Femur (tissue), 1 donor: ENCODE measurements around the gene ISL2.

Source experiments
- DNase-seq: peaks from one replicate; pipeline ENCODE4 v3.0.0-alpha.2; 2017

Gene ISL2

DNA sequence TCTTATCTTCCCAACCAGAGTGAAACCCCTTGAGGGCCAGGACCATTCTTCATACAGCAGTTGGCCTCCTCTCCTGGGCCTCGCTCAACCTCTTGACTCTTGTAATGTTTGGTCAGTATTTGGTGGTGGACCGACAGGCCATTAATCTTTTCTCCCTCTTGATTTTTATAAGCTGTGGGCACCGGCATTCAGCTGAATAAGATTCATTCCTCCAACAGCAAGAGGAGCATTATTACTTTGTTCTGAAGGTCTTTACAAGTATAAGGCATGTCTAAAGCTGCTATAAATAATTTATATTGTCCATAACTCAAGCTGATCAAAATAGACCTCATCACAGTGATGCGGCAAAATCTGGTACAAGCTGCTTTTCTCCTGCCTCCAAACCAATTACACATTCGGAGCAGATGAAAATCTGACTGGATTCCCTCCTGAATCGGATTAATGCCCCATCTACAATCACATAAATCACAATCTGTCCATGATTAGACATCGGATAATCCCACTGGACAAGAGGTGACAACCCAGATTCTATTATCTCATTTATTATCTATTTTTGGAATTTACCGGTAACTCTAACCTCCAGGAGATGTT lies 8.4 kb upstream of the ISL2 start:
- no peak for DNase-seq

DNA sequence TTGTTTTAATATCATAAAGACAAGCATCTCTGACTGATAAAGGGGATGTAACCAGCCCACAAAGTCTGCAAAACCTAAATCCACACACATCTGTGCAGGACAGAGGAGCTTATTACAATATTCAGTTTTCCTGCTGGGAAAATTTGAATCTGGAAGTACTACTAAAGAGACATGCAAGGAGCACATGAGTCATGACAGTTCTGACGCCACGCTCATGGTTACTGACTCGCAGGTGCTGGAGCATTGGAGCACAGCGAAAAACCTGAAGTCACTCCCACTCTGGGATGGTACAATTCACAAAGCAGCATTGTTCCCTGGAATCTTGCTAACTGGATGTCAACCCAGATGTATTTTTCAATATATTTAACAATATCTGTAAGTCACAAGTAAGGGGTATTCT lies 7.6 kb upstream of the ISL2 start:
- DNase-seq: no peak

DNA sequence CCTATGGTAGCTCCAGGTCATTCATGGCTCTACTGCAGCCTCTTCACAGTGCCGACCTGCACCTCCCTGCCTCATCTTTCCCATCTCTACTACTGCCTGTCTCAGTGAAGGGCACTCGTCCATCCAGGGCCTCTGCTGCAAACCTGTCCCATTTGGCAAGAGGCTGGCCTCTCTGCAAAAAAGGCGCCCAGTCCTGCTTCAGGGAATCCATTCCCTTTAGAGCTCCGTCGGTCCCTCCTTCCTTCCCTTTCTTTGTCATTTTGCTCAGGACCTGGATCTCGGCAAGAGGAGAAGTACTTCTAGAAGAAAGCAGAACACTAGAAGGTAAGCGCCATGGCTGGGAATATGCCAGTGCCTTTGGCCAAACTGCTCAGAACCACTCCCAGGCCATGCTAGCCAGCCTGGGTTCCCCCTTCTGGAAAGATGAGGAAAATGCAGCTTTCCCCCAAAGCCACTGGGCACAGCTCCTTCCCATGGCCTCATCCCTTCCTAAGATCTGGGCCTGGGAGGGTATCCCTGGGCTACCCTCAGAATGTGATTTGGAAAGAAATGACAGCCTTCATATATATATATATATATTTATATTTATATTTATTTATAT lies 6.4 kb upstream of the ISL2 start:
- DNase-seq: no peak

DNA sequence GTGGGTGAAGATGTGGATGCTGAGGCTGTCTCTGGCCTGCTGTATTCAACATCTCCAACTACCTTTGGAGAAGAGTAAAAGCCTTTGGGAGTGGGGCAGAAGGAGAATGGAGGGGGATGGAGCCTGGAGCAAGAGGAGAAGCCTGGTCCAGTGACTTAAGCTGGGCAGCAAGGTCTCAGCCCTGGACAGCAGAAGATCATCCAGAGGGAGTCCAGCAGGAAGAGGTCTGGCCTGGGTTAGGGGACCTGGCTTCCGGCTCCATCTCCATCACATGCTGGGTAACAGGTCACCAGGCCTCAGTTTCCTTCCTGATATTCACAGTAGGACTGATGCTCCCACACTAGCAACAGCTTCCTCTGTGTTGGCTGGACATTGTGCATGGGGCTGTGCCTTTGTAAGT lies 3.8 kb upstream of the ISL2 start:
- DNase-seq: no peak

DNA sequence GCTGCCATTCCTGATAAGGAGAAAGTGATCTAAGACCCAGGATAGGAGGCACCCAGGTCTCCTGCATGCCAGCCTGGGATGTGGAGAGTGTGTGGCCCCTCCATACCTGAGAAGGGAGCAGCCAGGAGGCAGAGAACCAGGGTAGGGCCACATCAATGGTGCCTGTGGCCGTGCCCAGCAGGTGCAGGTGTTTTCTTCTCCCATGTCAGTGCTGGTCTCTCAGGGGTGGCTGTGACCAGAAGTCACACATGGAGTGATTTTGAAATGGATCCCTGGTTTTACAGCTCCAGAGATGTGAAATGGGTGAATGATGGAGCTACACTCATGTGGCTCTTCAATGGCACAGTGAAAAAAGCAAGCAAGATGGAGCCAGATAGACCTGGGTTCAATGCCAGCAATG lies 3.3 kb upstream of the ISL2 start:
- no peak for DNase-seq

DNA sequence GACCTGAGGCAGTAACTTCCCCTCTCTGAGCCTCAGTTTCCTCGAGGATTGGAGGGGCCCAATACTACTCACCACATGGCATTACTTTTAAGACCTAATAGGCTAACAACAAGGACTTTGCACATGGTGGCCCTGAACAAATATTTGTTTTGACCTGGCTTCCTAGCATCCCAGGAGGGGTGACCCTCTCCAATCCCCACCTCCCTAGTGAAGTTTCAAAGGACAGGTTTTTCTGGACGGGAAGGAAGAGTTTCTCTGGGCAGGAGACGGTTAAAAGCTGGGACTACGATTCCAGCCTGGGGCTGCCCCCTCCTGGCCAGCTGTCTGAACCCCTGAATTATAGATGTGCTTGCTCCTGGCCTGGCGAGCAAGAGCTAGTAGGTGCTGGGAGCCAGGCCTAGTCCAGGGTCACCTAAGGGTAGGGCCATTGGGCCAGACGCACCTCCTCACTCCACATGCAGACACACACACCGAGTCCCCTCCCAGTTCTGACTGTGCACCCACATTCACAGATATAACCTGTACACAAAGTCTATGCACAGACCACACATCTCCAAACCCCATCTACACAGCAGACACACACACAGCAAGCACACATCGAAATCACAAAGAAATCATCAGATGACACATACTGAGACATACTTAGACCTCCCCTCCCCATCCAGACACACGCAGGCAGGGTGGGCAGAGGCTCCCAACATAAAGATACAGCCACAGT lies 2.7 kb upstream of the ISL2 start:
- no peak for DNase-seq

DNA sequence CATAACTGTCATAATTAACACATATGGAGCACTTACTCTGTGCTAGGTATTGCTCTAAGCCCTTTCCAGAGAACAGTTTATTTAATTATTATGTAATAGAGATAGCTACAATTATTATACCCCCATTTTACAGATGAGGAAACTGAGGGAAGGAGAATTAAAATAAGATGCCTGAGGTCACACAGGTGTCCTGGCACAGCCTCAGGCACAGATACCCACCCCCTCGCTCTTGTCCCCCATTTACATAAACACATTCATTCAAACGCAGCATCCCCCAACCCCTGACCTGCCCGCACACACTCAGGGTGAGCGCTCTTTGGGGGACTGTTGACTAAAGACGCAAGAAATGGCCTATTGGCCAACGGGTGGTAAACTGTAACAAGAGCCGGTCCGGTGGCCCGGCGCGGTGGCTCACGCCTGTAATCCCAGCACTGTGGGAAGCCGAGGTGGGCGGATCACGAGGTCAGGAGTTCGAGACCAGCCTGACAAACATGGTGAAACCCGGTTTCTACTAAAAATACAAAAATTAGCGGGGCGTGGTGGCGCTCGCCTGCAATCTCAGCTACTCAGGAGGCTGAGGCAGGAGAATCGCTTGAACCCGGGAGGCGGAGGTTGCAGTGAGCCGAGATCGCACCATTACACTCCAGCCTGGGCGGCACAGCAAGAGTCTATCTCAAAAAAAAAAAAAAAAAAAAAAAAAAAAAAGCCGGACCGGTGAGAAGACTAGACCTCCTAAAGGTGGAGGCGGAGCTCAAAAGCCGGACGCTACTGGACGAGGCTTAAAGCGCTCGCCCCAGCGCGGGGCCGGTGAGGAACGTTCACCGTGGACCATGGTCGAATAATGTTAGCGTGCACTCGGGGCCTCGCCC lies 1.9 kb upstream of the ISL2 start:
- DNase-seq: no peak

DNA sequence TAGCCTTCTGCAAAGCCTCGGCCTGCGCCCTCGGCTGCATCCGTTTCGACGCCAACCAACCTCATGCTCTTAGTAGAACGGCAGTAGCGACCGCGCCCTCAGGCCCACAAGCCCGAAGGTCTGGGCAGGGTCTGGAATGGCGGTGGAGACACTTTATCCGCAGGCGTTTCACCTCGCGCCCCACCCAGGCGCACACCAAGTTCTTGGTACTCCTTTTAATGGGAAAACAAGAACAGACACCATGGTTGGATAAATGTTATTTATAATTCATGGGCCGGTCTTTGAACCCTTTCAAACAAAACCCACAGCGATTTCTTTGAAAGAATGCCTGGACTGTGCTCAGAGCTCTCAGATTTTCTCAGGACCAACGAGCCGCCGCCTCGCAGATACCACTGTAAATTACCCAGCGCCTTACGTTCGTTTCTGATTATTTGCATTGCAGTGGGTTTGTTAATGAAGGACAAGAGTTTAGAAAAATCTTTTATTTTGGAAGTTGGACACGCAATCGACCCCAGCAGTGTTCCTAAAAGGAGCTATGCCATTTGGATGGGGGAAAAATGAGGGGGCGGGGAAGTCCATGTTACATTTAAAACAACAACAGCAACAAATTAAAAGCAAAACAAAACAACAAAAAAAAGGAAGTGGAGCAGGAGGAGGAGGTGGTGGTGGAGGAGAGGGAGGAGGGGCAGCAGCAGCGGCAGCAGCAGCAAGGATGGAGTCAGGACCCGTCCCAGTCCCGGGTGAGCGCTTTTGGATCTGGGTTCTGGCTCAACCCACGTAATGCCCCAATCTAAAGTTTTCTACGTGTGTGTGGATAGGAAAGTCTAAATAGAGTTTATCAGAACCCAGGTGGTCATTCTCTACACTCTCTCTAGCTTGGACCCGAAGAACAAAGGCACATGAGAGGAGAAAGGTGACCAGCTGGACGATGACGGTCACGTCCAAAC lies 993 bp upstream of the ISL2 start:
- DNase-seq: no peak

DNA sequence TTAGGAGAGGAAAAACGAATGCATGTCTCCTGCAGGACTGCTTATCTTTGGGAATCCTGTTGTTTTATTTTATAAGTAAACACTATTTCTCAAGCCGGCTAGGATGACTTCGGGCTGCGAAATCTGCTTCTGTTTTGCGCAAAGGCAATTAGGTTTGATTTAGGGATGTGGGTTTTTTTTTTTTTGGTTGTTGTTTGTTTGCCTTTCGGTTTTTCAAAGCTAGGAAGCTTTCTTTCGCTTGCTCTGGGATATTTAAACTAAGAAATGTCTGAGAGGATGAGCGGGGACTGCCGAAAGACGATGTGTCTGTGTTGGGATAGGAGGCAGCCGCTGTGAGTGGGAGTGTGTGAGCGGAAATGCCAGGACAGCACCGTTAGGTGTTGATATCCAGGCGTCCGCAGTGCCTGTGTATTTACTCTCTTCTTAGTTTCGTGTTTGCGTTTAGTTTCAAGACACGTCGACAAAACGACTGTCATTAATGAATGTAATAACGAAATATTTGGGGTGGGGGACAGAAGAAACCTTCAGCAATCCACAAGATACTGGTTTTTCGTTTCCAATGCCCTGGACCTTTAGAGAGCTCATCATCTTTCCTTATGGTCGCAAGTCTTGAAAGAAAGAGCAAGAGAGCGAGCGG lies 604 bp downstream of the ISL2 start:
- no peak for DNase-seq

DNA sequence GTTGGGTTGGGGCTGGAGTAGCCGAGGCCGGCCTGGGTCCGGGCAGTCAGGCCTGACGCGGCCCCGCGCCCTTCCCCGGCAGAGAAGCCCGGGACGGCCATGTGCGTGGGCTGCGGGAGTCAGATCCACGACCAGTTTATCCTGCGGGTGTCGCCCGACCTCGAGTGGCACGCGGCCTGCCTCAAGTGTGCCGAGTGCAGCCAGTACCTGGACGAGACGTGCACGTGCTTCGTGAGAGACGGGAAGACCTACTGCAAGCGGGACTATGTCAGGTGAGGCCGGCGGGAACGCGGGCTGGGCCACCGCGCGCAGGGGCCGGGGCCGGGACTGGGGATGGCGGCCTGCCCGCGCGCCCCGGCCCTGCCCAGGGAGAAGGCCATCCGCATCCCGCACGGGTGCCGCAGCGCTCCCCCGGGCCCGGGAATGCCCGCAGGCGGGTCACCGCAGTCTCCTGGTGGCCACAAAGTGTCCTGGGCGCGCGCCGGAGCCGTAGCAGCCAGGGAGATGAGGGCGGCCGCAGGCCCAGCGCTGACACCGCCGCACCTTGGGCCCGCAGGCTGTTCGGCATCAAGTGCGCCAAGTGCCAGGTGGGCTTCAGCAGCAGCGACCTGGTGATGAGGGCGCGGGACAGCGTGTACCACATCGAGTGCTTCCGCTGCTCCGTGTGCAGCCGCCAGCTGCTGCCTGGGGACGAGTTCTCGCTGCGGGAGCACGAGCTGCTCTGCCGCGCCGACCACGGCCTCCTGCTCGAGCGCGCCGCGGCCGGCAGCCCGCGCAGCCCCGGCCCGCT lies 1.3 kb downstream of the ISL2 start:
- no peak for DNase-seq

DNA sequence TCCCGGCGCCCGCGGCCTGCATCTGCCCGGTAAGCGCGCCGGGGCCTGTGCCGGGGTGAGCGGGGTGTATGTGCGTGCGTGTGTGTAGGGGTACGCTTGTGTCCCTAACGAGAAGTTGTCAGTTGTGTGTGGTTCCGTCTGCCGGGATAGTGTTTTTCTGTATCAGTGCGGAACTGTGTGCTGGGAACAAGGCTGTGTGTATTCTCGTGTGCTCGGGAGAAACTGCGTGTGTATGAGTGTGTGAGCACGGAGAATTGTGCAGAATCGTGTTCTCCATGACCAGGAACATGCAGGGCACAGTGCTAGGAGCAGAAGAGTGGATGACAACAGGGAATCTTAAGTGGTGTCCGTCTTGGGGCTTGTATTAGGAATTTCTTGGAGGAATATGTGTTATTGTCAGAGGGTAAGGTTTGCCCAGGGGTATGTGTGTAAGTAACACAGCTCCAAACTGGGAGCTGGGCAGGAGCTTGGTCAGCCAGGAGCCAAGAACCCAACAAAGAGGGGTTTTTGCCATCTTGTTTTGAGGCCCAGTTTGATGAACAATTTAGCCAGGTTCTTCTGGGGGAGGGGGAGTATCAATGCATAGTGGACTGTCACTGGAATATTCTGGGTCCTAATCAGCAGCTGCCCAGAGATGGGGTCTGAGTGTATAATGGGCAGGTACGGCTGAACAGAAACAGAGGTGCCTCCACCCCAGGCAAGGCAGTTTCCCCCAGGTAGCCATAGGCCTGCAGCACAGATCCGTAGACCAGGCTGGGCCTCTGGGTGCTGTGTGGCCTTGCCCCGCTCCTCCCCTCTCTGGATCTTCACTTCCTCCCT lies 2.1 kb downstream of the ISL2 start:
- DNase-seq: no peak

DNA sequence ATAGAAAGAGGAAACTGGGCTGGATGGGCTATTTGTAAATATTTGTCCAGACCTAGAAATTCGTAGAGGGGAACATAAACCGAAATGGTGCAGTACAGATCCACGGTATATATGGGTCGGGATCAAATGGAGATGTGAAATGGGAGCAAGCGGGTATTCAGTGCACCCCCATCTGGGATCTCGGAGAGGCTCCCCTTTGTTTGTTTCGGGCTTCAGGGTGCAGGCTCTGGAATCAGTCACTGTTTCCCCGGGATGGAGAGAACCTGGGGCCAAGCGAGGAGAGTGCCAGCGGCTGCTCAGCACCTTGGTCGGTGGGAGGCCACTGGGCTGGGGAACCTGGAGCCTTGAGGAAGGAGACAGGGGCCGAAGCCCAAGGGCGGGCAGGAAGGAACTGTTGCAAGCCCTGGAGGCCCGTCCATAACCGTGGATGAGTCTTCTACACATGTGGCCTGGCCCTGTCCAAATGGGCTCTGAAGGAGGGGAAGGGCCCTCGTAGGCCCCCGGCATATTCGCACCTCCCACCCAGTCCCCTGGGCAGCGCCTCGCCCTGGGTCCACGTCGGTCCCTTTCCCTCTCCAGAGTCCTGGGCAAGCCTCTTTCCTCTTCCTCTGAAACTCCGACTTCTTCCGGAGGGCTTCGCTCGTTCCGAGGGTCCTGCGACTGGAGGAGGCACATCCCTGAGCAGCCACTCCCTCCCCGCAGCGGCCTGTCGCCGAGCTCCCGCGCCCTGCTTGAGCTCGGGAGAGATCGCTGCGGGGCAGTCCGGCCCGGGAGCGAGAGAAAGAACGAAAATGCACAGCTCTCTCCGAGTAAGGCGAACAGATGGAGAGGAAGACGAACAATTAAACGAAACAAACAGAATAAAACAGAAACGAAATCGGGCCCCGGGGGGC lies 3.0 kb downstream of the ISL2 start:
- no peak for DNase-seq

DNA sequence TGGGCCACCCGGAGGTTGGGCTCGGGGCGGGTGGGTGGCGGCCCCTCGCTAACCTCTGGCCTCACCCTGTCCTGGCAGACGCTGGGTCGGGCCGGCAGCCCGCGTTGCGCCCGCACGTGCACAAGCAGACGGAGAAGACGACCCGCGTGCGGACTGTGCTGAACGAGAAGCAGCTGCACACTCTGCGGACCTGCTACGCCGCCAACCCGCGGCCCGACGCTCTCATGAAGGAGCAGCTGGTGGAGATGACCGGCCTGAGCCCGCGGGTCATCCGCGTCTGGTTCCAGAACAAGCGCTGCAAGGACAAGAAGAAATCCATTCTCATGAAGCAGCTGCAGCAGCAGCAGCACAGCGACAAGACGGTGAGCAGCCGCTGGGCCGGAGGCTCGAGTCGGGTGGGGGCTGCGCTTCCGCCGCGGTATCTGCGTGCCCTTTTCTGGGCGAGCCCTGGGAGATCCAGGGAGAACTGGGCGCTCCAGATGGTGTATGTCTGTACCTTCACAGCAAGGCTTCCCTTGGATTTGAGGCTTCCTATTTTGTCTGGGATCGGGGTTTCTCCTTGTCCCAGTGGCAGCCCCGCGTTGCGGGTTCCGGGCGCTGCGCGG lies 3.7 kb downstream of the ISL2 start:
- no peak for DNase-seq

DNA sequence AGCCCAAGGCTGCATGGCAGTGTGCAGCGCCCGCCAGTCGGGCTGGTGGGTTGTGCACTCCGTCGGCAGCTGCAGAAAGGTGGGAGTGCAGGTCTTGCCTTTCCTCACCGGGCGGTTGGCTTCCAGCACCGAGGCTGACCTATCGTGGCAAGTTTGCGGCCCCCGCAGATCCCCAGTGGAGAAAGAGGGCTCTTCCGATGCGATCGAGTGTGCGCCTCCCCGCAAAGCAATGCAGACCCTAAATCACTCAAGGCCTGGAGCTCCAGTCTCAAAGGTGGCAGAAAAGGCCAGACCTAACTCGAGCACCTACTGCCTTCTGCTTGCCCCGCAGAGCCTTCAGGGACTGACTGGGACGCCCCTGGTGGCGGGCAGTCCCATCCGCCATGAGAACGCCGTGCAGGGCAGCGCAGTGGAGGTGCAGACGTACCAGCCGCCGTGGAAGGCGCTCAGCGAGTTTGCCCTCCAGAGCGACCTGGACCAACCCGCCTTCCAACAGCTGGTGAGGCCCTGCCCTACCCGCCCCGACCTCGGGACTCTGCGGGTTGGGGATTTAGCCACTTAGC lies 4.3 kb downstream of the ISL2 start:
- DNase-seq: no peak

DNA sequence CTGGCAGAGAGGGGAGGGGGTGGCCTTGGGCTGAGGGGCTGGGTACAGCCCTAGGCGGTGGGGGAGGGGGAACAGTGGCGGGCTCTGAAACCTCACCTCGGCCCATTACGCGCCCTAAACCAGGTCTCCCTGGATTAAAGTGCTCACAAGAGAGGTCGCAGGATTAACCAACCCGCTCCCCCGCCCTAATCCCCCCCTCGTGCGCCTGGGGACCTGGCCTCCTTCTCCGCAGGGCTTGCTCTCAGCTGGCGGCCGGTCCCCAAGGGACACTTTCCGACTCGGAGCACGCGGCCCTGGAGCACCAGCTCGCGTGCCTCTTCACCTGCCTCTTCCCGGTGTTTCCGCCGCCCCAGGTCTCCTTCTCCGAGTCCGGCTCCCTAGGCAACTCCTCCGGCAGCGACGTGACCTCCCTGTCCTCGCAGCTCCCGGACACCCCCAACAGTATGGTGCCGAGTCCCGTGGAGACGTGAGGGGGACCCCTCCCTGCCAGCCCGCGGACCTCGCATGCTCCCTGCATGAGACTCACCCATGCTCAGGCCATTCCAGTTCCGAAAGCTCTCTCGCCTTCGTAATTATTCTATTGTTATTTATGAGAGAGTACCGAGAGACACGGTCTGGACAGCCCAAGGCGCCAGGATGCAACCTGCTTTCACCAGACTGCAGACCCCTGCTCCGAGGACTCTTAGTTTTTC lies 4.9 kb downstream of the ISL2 start:
- no peak for DNase-seq

DNA sequence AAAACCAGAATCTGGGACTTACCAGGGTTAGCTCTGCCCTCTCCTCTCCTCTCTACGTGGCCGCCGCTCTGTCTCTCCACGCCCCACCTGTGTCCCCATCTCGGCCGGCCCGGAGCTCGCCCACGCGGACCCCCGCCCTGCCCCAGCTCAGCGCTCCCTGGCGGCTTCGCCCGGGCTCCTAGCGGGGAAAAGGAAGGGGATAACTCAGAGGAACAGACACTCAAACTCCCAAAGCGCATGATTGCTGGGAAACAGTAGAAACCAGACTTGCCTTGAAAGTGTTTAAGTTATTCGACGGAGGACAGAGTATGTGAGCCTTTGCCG lies 5.4 kb downstream of the ISL2 start:
- no peak for DNase-seq

DNA sequence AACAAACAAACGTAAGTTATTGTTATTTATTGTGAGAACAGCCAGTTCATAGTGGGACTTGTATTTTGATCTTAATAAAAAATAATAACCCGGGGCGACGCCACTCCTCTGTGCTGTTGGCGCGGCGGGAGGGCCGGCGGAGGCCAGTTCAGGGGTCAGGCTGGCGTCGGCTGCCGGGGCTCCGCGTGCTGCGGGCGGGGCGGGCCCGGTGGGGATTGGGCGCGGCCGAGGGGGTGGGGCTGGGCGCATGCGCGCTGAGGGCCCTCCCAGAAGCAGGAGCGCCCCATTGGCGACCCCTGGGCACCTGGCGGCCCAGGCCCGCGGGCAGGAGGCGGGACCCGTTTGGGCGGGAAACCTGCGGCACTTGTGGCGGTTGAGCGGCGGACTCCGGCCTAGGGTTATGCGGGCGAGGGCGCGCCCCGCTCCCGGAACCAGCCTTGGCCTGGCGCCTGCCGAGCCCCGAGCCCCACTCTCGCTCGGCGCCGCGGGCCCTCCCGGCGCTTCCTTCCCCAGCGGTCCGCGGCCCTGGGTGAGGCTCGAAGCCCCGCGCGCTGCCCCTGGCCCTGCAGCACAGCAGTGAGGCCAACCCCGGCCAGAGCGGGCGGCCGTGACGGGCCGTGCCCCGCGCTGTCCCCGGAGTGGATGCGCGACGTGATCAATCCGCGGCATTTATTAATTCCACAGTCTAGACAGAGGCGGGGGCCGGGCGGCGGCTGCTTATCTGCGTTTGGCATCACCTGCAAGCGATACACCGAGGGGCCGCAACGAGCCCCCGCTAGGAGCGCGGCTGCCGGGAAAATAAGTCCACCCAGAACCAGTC lies 6.0 kb downstream of the ISL2 start:
- DNase-seq: no peak
